HG02759 (cell line): Measurements from ENCODE around the gene POLR1C.
A peak's percentile ranks its signal among the peaks of the same experiment; 100 is the strongest.
"Not testable (repeated sequence)": the region's sequence is repeated elsewhere in the genome, so short reads cannot be mapped to it uniquely, and the experiment has no call there.

Source experiments
- ATAC-seq: cut with Tn5 transposase; IDR thresholded peaks from one replicate; pipeline ENCODE4 v1.9.1; 2021; ENCODE audit warnings: mild to moderate bottlenecking, moderate library complexity; ENCODE audit not compliant: unreplicated experiment

POLR1C gene

GRCh38 chr6:43491750-43492661, 24.9 kb upstream of the POLR1C start:
- ATAC-seq: no peak

GRCh38 chr6:43492673-43493072, 24.2 kb upstream of the POLR1C start:
- ATAC-seq: no peak

- ATAC-seq: no peak
Observed at GRCh38 chr6:43493230-43493629, 23.7 kb upstream of the POLR1C start.

- ATAC-seq: no peak
Observed at GRCh38 chr6:43493833-43494232, 23.1 kb upstream of the POLR1C start.

- no peak for ATAC-seq
Observed at GRCh38 chr6:43494321-43494720, 22.6 kb upstream of the POLR1C start.

GRCh38 chr6:43494766-43495165, 22.1 kb upstream of the POLR1C start:
- no peak for ATAC-seq

- ATAC-seq: no peak
Observed at GRCh38 chr6:43495409-43495941, 21.4 kb upstream of the POLR1C start.

GRCh38 chr6:43496370-43497128, 20.3 kb upstream of the POLR1C start:
- no peak for ATAC-seq

GRCh38 chr6:43497129-43497396, 19.8 kb upstream of the POLR1C start:
- ATAC-seq: no peak

- no peak for ATAC-seq
Observed at GRCh38 chr6:43497689-43498088, 19.2 kb upstream of the POLR1C start.

- not testable (repeated sequence) for ATAC-seq
Observed at GRCh38 chr6:43498291-43498690, 18.6 kb upstream of the POLR1C start.

GRCh38 chr6:43499028-43499815, 17.7 kb upstream of the POLR1C start:
- no peak for ATAC-seq

- ATAC-seq: no peak
Observed at GRCh38 chr6:43500921-43501320, 16.0 kb upstream of the POLR1C start.

- no peak for ATAC-seq
Observed at GRCh38 chr6:43502666-43503065, 14.2 kb upstream of the POLR1C start.

- no peak for ATAC-seq
Observed at GRCh38 chr6:43503443-43503842, 13.4 kb upstream of the POLR1C start.

GRCh38 chr6:43504756-43505593, 11.9 kb upstream of the POLR1C start:
- no peak for ATAC-seq

GRCh38 chr6:43505718-43506117, 11.2 kb upstream of the POLR1C start:
- no peak for ATAC-seq

GRCh38 chr6:43506171-43506570, 10.7 kb upstream of the POLR1C start:
- ATAC-seq: no peak

- peak; percentile 49 for ATAC-seq
Observed at GRCh38 chr6:43506667-43507471, 10.0 kb upstream of the POLR1C start.
